DND-41 (cell line): Measurements from ENCODE around the gene DSCAM.

Source experiments
- CTCF ChIP-seq: IDR thresholded peaks from 2 replicates; pipeline ENCODE4 v1.5.1; 2012; ENCODE audit warnings: borderline replicate concordance, low read length, moderate library complexity, mild to moderate bottlenecking; ENCODE audit not compliant: poor library complexity, severe bottlenecking; ENCODE audit errors: extremely low read depth
- EZH2 ChIP-seq: IDR thresholded peaks from 3 replicates; pipeline ENCODE4 v1.6.1; 2012; ENCODE audit warnings: borderline replicate concordance, low read depth, mild to moderate bottlenecking, moderate library complexity, low read length, inconsistent platforms; ENCODE audit not compliant: severe bottlenecking

- TF ChIP-seq CTCF (no peak), EZH2 (no peak)
These were observed 596.3 kb downstream of the DSCAM start for GRCh38 chr21:40250514-40251294.
